Left renal pelvis (tissue), 4 donors: Measurements from ENCODE around the gene RNF180. TPM values are rescaled to one million over a fixed set of nuclear protein-coding genes. Genes with fewer than 3 reads are reported as not detected.
A peak's percentile ranks its signal among the peaks of the same experiment; 100 is the strongest.
"Not testable (repeated sequence)": the region's sequence is repeated elsewhere in the genome, so short reads cannot be mapped to it uniquely, and the experiment has no call there.

Experiments used
- DNase-seq, 4 donors: peaks; one replicate each; pipeline ENCODE4 v3.0.0-alpha.2; 2013; ENCODE audit warnings: low read depth in 4 of 4, low spot score in 3 of 4
- polyA plus RNA-seq, 4 donors: library from polyadenylated mRNA; unstranded; fragments of 120-200 nt; gene quantifications; one replicate each; pipeline ENCODE4 v1.2.1, GENCODE V29; 2013; ENCODE audit not compliant: insufficient read length in 4 of 4

RNF180 gene
- polyA plus RNA-seq, 4 donors: 2.2 to 14.5 (median 10.2) TPM

DNA sequence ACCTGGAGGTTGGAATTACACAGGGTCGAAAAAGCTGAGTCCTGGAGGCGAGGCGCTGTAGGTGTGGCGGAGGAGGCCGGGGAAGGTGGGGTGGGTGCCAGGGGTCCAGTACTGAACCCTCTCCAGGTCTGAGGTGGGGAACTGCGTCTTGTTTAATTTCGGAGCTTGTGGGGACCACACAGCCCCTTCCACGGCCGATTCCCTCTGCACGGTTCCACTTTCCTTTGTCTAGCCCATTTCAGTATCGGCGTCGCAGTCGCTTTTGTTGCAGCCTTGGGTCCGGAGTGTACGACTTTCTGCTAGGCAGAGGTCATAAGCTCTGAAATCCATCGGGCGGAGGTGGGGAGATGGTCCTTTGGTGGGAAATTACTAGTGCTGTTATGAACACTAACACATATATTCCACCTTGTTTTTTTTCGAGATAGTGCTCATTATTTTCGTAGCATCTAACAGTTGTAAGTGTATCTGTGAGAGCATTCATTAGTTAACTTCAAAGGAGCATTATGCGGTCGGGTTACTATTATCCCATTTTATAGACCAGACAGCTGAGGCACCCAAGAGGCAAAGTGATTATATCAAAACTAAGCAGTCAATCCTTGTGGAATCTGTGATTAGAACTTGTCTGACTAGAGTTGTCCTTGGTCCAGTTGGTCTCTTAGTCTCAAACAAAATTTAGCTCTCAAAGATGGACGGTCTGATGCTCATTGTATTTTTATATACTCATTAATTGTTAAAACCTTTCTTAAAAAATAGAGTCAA lies 737 bp downstream of the RNF180 start:
- peak in 3 of 4 donors; percentile 20 to 30 (median 27) for DNase-seq

DNA sequence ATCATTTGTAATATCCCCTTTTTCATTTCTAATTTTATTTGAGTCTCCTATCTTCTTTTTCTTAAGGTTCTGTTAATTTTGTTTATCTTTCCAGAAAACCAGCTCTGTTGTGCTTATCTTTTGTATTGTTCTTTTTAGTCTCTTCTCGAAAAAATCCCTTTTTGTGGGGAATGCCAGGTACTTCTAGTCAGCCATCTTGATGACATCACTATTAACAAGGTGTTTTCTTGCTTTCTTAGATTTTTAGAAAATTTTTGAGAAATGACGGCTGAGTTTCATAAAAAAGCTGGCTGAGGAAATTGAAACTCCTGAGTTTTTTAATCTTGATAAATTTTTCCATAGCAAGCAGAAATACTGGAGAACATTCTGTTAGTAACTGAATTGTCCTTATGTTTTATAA lies 10.7 kb downstream of the RNF180 start:
- no peak for DNase-seq

DNA sequence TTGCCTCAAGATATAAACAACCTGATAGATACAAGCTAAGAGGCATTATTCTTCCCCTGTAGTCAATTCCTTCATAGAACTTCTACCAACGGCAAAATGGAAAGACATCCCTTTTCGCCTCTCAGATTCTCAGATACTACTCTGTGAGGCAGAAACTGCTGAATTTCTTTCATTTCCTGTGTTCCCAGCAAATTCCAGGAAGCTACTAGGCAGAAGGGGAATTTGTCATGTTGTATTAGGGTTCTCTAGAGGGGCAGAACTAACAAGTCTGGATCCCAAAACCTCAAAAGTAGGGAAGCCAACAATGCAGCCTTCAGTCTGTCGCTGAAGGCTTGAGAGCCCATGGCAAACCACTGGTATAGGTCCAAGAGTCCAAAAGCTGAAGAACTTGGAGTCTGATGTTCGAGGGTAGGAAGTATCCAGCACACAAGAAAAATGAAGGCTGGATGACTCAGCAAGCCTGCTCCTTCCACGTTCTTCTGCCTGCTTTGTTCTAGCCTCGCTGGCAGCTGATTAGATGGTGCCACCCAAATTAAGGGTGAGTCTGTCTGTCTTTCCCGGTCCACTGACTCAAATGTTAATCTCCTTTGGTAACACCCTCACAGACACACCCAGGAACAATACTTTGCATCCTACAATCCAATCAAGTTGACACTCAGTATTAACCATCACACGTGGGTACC lies 15.2 kb downstream of the RNF180 start:
- no peak for DNase-seq

DNA sequence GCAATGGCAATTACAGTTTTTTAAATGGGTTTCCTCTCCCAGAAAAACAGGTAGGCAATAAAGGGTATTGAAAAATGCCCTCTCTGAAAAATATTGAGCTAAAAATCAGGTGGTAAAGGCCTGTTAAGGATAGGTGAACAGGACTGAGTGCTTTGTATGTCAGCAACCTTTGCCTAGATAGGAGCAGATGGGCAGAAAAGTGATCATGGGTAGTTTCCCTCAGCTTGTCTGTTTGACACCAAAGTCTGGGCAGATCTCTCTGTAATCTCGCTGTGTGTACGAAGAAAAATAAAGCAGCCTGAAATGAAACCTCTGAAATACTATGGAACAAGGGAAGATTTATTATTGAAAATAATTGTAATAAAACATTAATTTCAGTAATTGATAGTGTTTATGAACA lies 15.8 kb downstream of the RNF180 start:
- no peak for DNase-seq

DNA sequence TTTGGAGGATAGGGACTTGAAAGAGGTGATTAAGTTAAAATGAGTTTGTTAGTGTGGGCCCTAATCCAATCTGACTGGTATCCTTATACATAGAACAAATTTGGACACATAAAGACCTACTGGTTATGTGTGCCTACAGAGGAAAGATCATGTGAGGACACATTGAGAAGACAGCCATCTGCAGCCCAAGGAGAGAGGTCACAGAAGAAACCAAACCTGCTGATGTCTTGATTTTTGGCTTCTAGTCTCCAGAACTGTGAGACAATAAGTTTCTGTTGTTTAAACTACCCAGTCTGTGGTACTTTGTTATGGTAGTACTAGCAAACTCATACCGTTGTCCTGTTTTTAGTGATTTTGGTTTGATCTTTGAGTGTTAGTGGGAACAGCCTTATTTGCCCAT lies 18.3 kb downstream of the RNF180 start:
- DNase-seq: no peak

DNA sequence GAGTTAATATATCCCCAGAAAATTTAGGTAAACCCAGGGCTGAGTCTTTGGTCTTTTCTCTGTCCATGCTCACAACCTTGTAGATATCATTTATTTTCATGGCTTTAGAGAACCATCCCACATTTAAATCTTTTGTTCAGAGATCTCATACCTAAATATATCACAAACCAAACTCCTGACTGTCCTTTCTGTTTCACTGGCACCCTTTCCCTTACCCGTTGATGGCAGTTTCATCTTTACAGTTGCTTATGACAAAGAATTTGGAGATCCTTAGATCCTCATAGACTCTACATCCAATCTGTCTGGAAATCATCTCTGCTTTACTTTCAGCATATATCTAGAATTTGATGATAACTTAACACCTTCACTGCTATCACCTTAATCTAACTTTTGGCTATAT lies 19.2 kb downstream of the RNF180 start:
- no peak for DNase-seq

DNA sequence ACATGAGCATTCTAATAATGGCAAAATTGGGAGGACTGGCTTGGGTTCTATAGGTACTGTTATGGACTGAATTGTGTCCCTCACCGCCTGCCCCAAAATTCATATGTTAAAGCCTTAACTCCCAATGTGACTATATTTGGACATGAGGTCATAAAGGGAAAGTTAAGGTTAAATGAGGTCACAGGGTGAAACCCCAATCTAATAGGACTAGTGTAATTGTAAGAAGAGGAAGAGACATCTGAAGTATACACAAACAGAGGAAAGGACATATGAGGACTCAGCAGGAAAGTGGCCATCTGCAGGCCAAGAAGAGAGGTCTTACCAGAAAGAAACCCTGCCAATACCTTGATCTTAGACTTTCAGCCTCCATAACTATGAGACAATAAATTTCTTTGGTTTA lies 23.1 kb downstream of the RNF180 start:
- no peak for DNase-seq

DNA sequence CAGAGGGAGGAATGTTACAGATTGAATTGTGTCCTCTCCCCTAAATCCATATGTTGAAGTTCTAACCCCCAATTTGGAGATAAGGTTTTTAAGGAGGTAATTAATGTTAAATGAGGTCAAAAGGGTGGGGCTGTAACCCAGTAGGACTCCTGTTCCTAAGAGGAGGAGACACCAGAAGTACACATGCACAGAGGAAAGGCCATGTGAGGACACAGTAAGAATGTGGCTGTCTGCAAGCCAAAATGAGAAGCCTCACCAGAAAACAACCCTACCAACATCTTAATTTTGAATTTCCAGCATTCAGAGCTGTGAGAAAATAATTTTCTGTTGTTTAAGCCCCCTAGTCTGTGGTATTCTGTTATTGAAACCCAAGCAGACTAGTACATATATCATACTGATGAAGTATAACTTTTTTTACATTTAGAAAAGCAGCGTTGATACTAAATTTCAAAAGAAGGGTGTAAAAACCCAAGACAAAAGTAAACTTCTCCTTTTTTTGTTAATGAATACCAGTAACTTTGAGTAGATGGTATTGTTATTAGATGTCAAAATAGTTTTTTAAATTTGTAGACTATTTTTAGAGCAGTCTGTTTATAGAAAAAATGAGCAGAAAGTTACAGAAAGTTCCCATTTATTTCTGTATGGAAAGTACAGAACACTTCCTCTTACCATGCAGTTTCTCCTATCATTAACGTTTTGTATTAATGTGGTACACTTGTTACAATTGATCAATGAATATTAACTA lies 25.1 kb downstream of the RNF180 start:
- DNase-seq: no peak

DNA sequence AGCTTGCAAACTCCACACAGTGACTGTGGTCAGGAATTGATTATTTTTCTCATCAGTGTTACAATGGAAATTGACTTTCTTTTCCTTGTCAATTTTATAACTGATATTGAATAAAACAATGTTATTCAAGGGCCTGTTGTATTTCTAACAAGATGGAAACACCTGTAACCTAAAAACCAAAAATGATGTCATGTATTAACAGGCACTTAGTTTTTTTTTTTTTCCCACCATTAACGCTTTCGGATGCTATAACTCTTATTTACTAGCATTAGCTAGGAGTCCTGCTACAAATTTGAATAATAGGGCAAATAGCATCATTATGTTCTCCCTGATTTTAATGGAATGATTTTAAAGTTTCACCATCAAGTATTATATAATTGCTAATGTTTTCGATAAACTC lies 30.3 kb downstream of the RNF180 start:
- no peak for DNase-seq

DNA sequence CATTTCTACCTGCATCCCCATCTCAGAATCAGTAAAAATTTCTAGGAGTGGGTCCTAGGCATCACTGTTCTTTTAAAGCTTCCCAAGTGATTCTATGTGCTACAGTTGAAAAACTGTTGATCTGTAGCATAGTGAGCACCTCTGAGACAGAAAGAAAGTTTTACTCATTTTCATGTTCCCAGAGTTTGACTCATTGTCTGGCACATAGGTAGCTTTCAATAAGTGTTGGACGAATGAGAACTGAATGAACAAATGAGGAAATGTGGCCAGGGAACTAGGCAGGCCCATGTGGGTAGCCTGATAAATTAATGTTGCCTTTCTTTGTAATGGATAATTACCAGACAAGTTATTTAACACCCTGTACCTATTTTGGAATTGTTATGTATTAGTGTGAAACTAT lies 33.8 kb downstream of the RNF180 start:
- no peak for DNase-seq

DNA sequence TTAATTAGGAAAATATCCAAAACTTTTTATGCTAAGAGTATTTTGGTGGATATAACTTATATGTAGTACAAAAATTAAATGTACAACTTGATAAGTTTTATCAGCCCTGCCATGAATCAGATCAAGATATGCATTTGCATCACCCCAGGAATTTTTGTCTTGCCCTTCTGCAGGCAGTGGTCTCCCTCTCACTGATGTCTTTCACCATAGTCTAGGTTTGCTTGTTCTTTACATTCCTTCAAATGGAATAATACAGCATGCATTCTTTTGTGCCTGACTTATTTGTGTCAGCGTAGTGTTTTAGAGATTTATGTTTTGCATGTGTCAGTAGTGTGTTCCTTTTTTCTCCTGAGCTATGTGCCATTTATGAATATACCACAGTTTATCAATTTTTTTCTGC lies 36.4 kb downstream of the RNF180 start:
- no peak for DNase-seq

DNA sequence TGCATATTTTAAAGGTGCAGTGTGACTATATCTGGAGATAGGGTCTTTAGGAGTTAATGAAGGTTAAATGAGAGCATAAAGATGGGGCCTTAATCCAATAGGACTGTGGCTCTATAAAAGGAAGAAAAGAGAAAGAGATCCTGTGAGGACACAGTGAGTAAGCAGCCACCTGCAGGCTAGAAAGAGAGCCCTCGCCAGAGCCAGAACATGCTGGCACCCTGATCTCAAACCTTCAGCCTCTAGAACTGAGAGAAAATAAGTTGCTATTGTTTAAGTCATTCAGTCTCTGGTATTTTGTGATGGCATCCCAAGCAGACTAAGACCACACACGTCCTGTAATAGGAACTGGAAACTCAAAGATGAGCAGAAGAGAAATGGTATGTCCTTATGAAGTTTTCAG lies 41.0 kb downstream of the RNF180 start:
- DNase-seq: no peak

DNA sequence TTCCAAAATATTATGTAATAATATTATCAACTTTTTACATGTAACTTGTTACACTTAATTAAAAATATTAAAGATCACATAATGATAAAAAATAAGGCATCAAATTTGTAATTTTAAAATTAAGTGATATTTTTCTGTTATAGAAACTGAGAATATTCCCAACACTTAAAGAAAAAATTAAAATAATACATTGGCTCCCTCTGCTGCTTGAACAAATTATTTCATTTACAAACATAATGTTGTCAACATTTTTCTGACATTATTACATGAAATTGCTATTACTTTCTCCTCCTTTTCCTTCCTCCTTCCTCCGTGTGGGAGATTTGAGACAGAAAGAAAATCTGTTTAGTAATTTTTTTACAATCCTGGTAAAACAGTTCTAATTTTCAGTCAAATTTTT lies 42.3 kb downstream of the RNF180 start:
- DNase-seq: no peak

DNA sequence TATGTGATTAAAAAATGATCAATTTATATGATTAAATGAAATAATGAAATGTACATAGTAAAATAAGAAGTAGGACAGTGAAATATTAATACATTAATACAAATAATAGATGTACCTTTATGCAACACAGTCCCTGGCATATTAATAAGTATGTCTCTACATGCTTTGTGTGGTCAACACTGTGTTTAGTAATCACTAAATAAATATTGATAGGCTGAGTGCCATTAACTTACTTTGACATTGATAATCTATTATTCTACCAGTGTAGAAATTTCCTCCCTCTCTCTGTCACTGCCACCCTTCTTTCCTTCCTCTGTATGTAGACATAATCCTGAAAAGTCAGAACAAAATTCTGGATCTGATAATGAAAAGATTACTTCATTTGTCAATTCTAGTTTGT lies 43.7 kb downstream of the RNF180 start:
- no peak for DNase-seq

DNA sequence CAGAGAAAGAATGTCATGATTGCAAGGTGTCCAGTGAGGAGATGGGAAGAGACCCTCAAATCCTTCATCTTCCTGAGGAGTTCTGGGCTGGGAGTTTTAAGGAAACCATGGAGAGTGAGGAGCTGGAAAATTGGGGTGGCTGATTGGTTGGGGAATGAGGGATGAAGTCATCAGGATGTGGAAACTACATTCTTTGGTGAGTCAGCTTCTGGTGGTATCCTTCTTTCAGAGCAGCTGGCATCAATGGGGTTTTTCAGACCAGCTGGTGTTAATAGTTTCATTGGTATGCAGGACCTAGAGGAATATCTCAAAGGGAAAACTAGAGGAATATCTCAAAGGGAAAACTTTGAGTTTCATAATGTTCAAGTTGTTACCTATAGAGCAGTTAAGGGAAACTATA lies 45.2 kb downstream of the RNF180 start:
- DNase-seq: no peak

DNA sequence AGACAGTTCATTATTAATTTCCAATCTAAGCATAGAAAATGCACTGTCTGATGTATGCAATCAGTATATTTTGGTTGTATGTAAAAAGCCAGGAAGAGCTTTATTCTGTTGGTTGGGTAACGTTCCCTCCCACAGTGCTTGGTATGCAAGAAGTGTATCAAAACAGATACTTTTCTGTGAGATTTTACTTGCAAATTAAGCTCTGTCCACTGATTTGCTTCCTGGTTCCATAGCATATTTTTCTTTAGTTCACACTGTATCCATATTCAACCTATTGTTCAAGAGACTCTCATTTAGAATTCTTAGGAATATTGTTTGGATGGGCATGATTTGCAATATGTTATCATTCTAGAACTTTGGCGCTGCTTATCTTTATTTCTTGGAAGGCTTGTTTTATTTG lies 47.4 kb downstream of the RNF180 start:
- no peak for DNase-seq

DNA sequence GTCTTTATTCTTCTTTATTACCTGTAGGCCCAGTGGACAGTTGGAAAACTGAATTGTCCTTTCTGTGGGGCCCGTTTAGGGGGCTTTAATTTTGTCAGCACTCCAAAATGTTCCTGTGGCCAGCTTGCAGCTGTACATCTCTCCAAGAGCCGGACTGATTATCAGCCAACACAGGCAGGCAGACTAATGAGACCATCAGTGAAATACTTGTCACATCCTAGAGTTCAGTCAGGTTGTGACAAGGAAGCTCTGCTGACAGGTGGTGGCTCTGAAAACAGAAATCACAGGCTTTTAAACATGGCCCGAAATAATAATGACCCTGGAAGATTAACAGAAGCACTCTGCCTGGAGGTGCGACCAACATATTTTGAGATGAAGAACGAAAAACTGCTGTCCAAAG lies 47.9 kb downstream of the RNF180 start:
- DNase-seq: no peak

DNA sequence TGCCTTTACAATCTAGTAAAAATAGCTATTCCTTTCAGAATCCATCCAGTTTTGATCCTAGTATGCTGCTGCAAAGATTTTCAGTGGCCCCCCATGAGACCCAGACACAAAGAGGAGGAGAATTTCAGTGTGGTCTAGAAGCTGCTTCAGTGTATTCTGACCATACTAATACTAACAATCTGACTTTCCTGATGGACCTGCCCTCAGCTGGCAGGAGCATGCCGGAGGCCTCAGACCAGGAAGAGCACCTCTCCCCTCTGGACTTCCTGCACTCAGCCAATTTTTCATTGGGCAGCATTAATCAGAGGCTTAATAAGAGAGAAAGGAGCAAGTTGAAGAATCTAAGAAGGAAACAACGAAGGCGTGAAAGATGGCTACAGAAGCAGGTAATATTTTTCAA lies 48.5 kb downstream of the RNF180 start:
- DNase-seq: no peak

DNA sequence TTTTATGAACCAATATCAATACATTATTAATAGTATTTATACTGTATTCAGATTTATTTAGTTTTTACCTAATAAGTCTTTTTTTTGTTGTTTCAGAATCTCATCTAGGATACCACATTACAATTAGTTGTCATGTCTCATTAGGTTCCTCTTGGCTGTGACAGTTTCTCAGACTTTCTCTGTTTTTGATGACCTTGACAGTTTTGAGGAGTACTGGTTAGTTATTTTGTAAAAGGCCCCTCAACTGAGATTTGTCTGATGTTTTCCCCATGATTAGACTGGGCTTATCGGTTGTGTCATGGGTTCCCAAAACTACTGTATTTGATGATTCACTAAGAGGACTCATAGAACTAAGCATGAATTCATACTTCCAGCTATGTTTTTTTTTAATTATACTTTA lies 56.3 kb downstream of the RNF180 start:
- DNase-seq: no peak

DNA sequence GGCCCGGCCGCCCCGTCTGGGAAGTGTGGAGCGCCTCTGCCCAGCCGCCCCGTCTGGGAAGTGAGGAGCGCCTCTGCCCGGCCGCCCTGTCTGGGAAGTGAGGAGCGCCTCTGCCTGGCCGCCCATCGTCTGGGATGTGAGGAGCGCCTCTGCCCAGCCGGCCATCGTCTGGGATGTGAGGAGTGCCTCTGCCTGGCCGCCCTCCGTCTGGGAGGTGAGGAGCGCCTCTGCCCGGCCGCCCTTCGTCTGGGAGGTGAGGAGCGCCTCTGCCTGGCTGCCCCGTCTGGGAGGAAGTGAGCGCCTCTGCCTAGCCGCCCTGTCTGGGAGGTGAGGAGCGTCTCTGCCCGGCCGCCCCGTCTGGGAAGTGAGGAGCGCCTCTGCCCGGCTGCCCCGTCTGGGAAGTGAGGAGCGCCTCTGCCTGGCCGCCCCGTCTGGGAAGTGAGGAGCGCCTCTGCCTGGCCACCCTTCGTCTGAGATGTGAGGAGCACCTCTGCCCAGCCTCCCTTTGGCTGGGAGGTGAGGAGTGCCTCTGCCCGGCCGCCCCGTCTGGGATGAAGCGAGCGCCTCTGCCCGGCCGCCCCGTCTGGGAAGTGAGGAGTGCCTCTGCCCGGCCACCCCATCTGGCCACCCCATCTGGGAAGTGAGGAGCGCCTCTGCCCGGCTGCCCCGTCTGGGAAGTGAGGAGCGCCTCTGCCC lies 59.8 kb downstream of the RNF180 start:
- not testable (repeated sequence) for DNase-seq

DNA sequence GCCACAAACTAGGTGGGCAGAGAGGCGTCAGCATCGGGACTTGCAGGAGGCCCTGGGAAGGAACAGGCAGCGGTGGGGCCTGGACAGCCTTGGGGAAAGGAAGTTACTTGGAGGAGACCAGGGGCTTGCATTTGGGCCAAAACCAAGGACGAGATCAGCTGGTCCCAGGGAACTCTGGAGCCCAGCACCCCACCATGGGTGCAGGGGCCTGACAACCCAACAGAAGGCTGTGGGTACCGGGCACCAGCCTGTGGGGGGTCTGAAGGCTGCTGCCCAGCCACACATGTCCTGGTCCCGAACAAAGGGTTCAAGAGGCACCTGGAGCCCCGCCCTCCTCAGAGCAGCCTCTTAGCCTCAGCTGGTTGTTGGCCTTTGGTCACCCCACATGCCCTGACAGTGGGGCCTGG lies 61.5 kb downstream of the RNF180 start:
- not testable (repeated sequence) for DNase-seq
